Neural progenitor cell (in vitro differentiated cells): ENCODE measurements around the gene PIK3CB. TPM values are rescaled to one million over a fixed set of nuclear protein-coding genes. Genes with fewer than 3 reads are reported as not detected.

Source experiments
- DNase-seq: peaks from one replicate; pipeline ENCODE4 v3.0.0-alpha.2; 2016; ENCODE audit warnings: low spot score
- H2AFZ ChIP-seq: fragments of 200-600 bp; sonication (generic); replicated peaks from 2 replicates; pipeline ENCODE4 v1.6.1; 2016; ENCODE audit warnings: antibody characterized with exemption
- H3F3A ChIP-seq: fragments of 200-600 bp; sonication (generic); 2 replicates; pipeline ENCODE4 v1.6.1; 2016; ENCODE audit warnings: antibody characterized with exemption, low read depth
- H3K27ac ChIP-seq: fragments of 200-600 bp; sonication (generic); 2 replicates; pipeline ENCODE4 v1.5.1; 2016; ENCODE audit warnings: mild to moderate bottlenecking
- H3K27me3 ChIP-seq: fragments of 200-600 bp; sonication (generic); 2 replicates; pipeline ENCODE4 v1.6.1; 2016; ENCODE audit warnings: mild to moderate bottlenecking, moderate library complexity
- H3K36me3 ChIP-seq: fragments of 200-600 bp; sonication (generic); 2 replicates; pipeline ENCODE4 v1.5.1; 2016
- H3K4me1 ChIP-seq: fragments of 200-600 bp; sonication (generic); 2 replicates; pipeline ENCODE4 v1.6.1; 2016; ENCODE audit warnings: mixed run types
- H3K4me2 ChIP-seq: fragments of 200-600 bp; sonication (generic); 2 replicates; pipeline ENCODE4 v1.6.1; 2016
- H3K4me3 ChIP-seq: fragments of 200-600 bp; sonication (generic); 2 replicates; pipeline ENCODE4 v1.5.1; 2016
- H3K79me2 ChIP-seq: fragments of 200-600 bp; sonication (generic); 2 replicates; pipeline ENCODE4 v1.6.1; 2016; ENCODE audit warnings: low read depth
- H3K9ac ChIP-seq: fragments of 200-600 bp; sonication (generic); 2 replicates; pipeline ENCODE4 v1.6.1; 2016
- H3K9me3 ChIP-seq: fragments of 200-600 bp; sonication (generic); 2 replicates; pipeline ENCODE4 v1.5.1; 2016; ENCODE audit warnings: low read depth
- H4K20me1 ChIP-seq: fragments of 200-600 bp; sonication (generic); 2 replicates; pipeline ENCODE4 v1.6.1; 2016; ENCODE audit warnings: low read depth
- H3K27ac Mint-ChIP-seq: 3 replicates; pipeline ENCODE4 v1.8.0; 2021; ENCODE audit warnings: mixed read lengths
- H3K27me3 Mint-ChIP-seq: 2 replicates; pipeline ENCODE4 v1.8.0; 2022; ENCODE audit warnings: low read depth, mild to moderate bottlenecking, inconsistent platforms, moderate library complexity, mixed read lengths; ENCODE audit not compliant: insufficient read depth
- H3K36me3 Mint-ChIP-seq: 3 replicates; pipeline ENCODE4 v1.8.0; 2021; ENCODE audit warnings: mixed read lengths
- H3K4me1 Mint-ChIP-seq: 3 replicates; pipeline ENCODE4 v1.8.0; 2021; ENCODE audit warnings: mixed read lengths
- H3K4me3 Mint-ChIP-seq: 3 replicates; pipeline ENCODE4 v1.8.0; 2021; ENCODE audit warnings: mild to moderate bottlenecking, moderate library complexity, mixed read lengths
- H3K9me3 Mint-ChIP-seq: 3 replicates; pipeline ENCODE4 v1.8.0; 2020; ENCODE audit warnings: mixed read lengths
- EZH2 ChIP-seq: fragments of 200-600 bp; sonication (generic); IDR thresholded peaks from 2 replicates; pipeline ENCODE4 v1.6.1; 2017; ENCODE audit warnings: antibody characterized with exemption, mild to moderate bottlenecking, moderate library complexity
- EZH2phosphoT487 ChIP-seq: fragments of 200-600 bp; sonication (generic); IDR thresholded peaks from 2 replicates; pipeline ENCODE4 v1.6.1; 2017; ENCODE audit warnings: antibody characterized with exemption
- total RNA-seq: library from RNA; depleted of rRNA; stranded (reverse); fragments of >200 nt; gene quantifications from 2 replicates; pipeline ENCODE4 v1.2.3, GENCODE V29; 2015; ENCODE audit warnings: low replicate concordance
- TF ChIP-seq, protein P1 (sequence below): fragments of 200-600 bp; sonication (generic); IDR thresholded peaks from 2 replicates; pipeline ENCODE4 v1.5.1; 2017; ENCODE audit warnings: antibody characterized with exemption, mild to moderate bottlenecking

The PIK3CB gene
- total RNA-seq, 1 donor from 2014 or later = 17.7 TPM

DNA sequence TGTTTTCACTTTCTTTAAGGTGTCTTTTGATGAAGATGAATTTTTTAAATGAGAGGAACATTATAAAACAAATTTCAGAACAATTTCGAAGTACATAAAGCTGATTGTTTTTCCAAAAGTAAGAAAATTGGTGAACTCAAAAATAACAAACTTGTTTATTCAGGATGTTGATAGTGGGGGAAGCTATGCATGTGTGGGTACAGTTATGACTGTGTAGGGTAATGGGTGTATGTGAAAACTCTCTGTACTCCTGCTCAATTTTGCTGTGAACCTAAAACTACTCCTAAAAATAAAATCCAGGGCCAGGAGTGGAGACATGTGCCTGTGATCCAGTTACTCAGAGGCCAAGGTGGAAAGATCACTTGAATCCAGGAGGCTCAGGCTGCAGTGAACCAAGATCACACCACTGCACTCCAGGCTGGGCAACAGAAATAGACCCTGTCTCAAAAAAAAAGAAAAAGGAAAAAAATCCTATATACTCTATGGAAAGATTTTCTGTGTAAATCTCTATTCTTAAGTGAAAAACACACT is 37.2 kb downstream of the PIK3CB start:
- no peak overlapping the region for H3K27ac Mint-ChIP-seq
- peaks cover 62% of the 10 kb centered on the region for H3K79me2 ChIP-seq
- peaks cover 1% of the 10 kb centered on the region for H4K20me1 ChIP-seq
- no peaks in the 10 kb centered on the region for H3K36me3 ChIP-seq
- H3K27me3 ChIP-seq = no peaks in the 10 kb centered on the region
- H3K4me1 Mint-ChIP-seq = no peaks in the 10 kb centered on the region
- no peak for DNase-seq
- H2AFZ ChIP-seq = no peak overlapping the region
- no peak for TF ChIP-seq EZH2phosphoT487
- TF ChIP-seq EZH2 = no peak
- TF ChIP-seq, protein P1, sequence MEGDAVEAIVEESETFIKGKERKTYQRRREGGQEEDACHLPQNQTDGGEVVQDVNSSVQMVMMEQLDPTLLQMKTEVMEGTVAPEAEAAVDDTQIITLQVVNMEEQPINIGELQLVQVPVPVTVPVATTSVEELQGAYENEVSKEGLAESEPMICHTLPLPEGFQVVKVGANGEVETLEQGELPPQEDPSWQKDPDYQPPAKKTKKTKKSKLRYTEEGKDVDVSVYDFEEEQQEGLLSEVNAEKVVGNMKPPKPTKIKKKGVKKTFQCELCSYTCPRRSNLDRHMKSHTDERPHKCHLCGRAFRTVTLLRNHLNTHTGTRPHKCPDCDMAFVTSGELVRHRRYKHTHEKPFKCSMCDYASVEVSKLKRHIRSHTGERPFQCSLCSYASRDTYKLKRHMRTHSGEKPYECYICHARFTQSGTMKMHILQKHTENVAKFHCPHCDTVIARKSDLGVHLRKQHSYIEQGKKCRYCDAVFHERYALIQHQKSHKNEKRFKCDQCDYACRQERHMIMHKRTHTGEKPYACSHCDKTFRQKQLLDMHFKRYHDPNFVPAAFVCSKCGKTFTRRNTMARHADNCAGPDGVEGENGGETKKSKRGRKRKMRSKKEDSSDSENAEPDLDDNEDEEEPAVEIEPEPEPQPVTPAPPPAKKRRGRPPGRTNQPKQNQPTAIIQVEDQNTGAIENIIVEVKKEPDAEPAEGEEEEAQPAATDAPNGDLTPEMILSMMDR = no peak
- no peak overlapping the region for H3K27ac ChIP-seq
- no peaks in the 10 kb centered on the region for H3K9me3 ChIP-seq
- H3F3A ChIP-seq = no peaks in the 10 kb centered on the region
- no peak overlapping the region for H3K4me3 Mint-ChIP-seq
- H3K4me1 ChIP-seq = peaks cover 1% of the 10 kb centered on the region
- H3K9ac ChIP-seq = no peak overlapping the region
- H3K36me3 Mint-ChIP-seq = peaks cover 16% of the 10 kb centered on the region
- H3K4me2 ChIP-seq = no peak overlapping the region
- peaks cover 2% of the 10 kb centered on the region for H3K27me3 Mint-ChIP-seq
- H3K4me3 ChIP-seq = no peak overlapping the region
- no peaks in the 10 kb centered on the region for H3K9me3 Mint-ChIP-seq

DNA sequence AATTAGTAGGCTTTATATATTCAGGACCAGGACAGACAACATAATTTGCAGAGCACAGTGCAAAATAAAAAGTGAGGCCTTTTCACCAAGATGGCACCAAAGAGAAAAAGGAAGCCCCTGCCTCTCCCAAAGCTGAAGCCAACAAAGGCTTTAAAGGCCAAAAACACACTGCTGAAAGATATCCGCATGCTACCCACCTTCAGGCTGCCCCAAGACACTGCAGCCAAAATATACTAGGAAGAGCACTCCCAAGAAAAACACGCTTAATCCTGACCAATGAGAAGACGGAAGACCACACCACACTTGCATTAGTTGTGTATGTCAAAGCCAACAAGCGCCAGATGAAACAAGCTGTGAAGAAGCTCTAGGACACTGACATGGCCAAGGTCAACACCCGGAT is 38.0 kb downstream of the PIK3CB start:
- H3K27ac Mint-ChIP-seq = no peak overlapping the region
- Histone ChIP-seq H3K9ac (no peak overlapping the region), H3K4me3 (no peak overlapping the region), H3K9me3 (no peaks in the 10 kb centered on the region), H3K27ac (no peak overlapping the region), H4K20me1 (no peaks in the 10 kb centered on the region), H3K4me1 (no peaks in the 10 kb centered on the region), H3K79me2 (peaks cover 54% of the 10 kb centered on the region), H3F3A (no peaks in the 10 kb centered on the region), H3K36me3 (no peaks in the 10 kb centered on the region), H3K27me3 (no peaks in the 10 kb centered on the region), H3K4me2 (no peak overlapping the region), H2AFZ (no peak overlapping the region)
- H3K36me3 Mint-ChIP-seq = peaks cover 17% of the 10 kb centered on the region
- peaks cover 2% of the 10 kb centered on the region for H3K27me3 Mint-ChIP-seq
- TF ChIP-seq, protein P1 = no peak
- no peak for TF ChIP-seq EZH2
- no peak for TF ChIP-seq EZH2phosphoT487
- no peak overlapping the region for H3K4me3 Mint-ChIP-seq
- no peaks in the 10 kb centered on the region for H3K9me3 Mint-ChIP-seq
- no peak for DNase-seq
- H3K4me1 Mint-ChIP-seq = peaks cover under 1% of the 10 kb centered on the region

DNA sequence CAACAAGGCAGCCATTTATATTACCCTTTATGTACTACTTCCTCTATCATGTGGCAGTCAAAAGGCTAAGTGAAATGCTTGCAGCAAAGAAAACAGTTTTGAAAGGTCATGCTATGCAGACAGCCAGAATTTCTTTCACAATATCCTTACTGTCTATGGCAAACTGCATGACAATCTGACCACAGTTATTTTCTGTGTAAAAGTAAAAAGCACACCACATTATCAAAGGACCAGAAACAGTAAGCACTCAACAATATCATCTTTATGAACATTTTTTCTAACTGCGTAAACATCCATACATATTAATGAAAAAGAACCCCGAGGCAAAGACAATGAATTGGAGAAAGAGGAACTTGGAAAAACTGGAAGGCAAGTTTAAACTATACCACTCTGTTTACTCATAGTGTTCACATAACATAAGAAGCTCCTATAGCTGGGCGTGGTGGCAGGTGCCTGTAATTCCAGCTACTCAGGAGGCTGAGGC is 47.9 kb downstream of the PIK3CB start:
- no peak for DNase-seq
- H3K79me2 ChIP-seq = peaks cover 10% of the 10 kb centered on the region
- TF ChIP-seq EZH2phosphoT487 (no peak), EZH2 (no peak)
- TF ChIP-seq, protein P1 = no peak
- Mint-ChIP-seq H3K27me3 (peaks cover 2% of the 10 kb centered on the region), H3K4me3 (no peak overlapping the region), H3K27ac (no peak overlapping the region), H3K9me3 (peaks cover 10% of the 10 kb centered on the region), H3K36me3 (peaks cover 17% of the 10 kb centered on the region), H3K4me1 (peaks cover 12% of the 10 kb centered on the region)
- no peak overlapping the region for H3K4me3 ChIP-seq
- no peak overlapping the region for H3K4me2 ChIP-seq
- no peaks in the 10 kb centered on the region for H3F3A ChIP-seq
- H4K20me1 ChIP-seq = no peaks in the 10 kb centered on the region
- no peaks in the 10 kb centered on the region for H3K27me3 ChIP-seq
- H3K36me3 ChIP-seq = no peaks in the 10 kb centered on the region
- no peak overlapping the region for H2AFZ ChIP-seq
- H3K9ac ChIP-seq = no peak overlapping the region
- no peaks in the 10 kb centered on the region for H3K9me3 ChIP-seq
- no peak overlapping the region for H3K27ac ChIP-seq
- H3K4me1 ChIP-seq = no peaks in the 10 kb centered on the region
